Neural progenitor cell (in vitro differentiated cells): ENCODE measurements around the gene RBM10. TPM values are rescaled to one million over a fixed set of nuclear protein-coding genes. Genes with fewer than 3 reads are reported as not detected.

Experiments
- DNase-seq: peaks from one replicate; pipeline ENCODE4 v3.0.0-alpha.2; 2016; ENCODE audit warnings: low spot score
- H2AFZ ChIP-seq: fragments of 200-600 bp; sonication (generic); replicated peaks from 2 replicates; pipeline ENCODE4 v1.6.1; 2016; ENCODE audit warnings: antibody characterized with exemption
- H3F3A ChIP-seq: fragments of 200-600 bp; sonication (generic); 2 replicates; pipeline ENCODE4 v1.6.1; 2016; ENCODE audit warnings: antibody characterized with exemption, low read depth
- H3K27ac ChIP-seq: fragments of 200-600 bp; sonication (generic); 2 replicates; pipeline ENCODE4 v1.5.1; 2016; ENCODE audit warnings: mild to moderate bottlenecking
- H3K27me3 ChIP-seq: fragments of 200-600 bp; sonication (generic); 2 replicates; pipeline ENCODE4 v1.6.1; 2016; ENCODE audit warnings: mild to moderate bottlenecking, moderate library complexity
- H3K36me3 ChIP-seq: fragments of 200-600 bp; sonication (generic); 2 replicates; pipeline ENCODE4 v1.5.1; 2016
- H3K4me1 ChIP-seq: fragments of 200-600 bp; sonication (generic); 2 replicates; pipeline ENCODE4 v1.6.1; 2016; ENCODE audit warnings: mixed run types
- H3K4me2 ChIP-seq: fragments of 200-600 bp; sonication (generic); 2 replicates; pipeline ENCODE4 v1.6.1; 2016
- H3K4me3 ChIP-seq: fragments of 200-600 bp; sonication (generic); 2 replicates; pipeline ENCODE4 v1.5.1; 2016
- H3K79me2 ChIP-seq: fragments of 200-600 bp; sonication (generic); 2 replicates; pipeline ENCODE4 v1.6.1; 2016; ENCODE audit warnings: low read depth
- H3K9ac ChIP-seq: fragments of 200-600 bp; sonication (generic); 2 replicates; pipeline ENCODE4 v1.6.1; 2016
- H3K9me3 ChIP-seq: fragments of 200-600 bp; sonication (generic); 2 replicates; pipeline ENCODE4 v1.5.1; 2016; ENCODE audit warnings: low read depth
- H4K20me1 ChIP-seq: fragments of 200-600 bp; sonication (generic); 2 replicates; pipeline ENCODE4 v1.6.1; 2016; ENCODE audit warnings: low read depth
- H3K27ac Mint-ChIP-seq: 3 replicates; pipeline ENCODE4 v1.8.0; 2021; ENCODE audit warnings: mixed read lengths
- H3K27me3 Mint-ChIP-seq: 2 replicates; pipeline ENCODE4 v1.8.0; 2022; ENCODE audit warnings: low read depth, mild to moderate bottlenecking, inconsistent platforms, moderate library complexity, mixed read lengths; ENCODE audit not compliant: insufficient read depth
- H3K36me3 Mint-ChIP-seq: 3 replicates; pipeline ENCODE4 v1.8.0; 2021; ENCODE audit warnings: mixed read lengths
- H3K4me1 Mint-ChIP-seq: 3 replicates; pipeline ENCODE4 v1.8.0; 2021; ENCODE audit warnings: mixed read lengths
- H3K4me3 Mint-ChIP-seq: 3 replicates; pipeline ENCODE4 v1.8.0; 2021; ENCODE audit warnings: mild to moderate bottlenecking, moderate library complexity, mixed read lengths
- H3K9me3 Mint-ChIP-seq: 3 replicates; pipeline ENCODE4 v1.8.0; 2020; ENCODE audit warnings: mixed read lengths
- CTCF ChIP-seq: fragments of 200-600 bp; sonication (generic); IDR thresholded peaks from 2 replicates; pipeline ENCODE4 v1.5.1; 2017; ENCODE audit warnings: antibody characterized with exemption, mild to moderate bottlenecking
- EZH2 ChIP-seq: fragments of 200-600 bp; sonication (generic); IDR thresholded peaks from 2 replicates; pipeline ENCODE4 v1.6.1; 2017; ENCODE audit warnings: antibody characterized with exemption, mild to moderate bottlenecking, moderate library complexity
- EZH2phosphoT487 ChIP-seq: fragments of 200-600 bp; sonication (generic); IDR thresholded peaks from 2 replicates; pipeline ENCODE4 v1.6.1; 2017; ENCODE audit warnings: antibody characterized with exemption
- total RNA-seq: library from RNA; depleted of rRNA; stranded (reverse); fragments of >200 nt; gene quantifications from 2 replicates; pipeline ENCODE4 v1.2.3, GENCODE V29; 2015; ENCODE audit warnings: low replicate concordance

RBM10 gene
- total RNA-seq, 1 donor from 2014 or later = 26.5 TPM

DNA sequence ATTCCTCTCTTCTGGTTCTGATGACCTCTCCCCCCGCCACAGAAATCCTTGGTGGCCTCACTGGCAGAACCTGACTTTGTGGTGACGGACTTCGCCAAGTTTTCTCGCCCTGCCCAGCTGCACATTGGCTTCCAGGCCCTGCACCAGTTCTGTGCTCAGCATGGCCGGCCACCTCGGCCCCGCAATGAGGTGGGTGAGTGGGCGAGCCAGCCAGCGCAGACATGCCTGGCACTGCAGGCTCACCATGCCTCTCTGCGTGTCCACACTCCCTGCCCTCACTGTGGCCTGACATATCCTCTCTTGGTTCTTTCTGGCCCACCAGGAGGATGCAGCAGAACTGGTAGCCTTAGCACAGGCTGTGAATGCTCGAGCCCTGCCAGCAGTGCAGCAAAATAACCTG lies 57.3 kb downstream of the RBM10 start:
- H3K4me3 ChIP-seq = no peak overlapping the region
- Mint-ChIP-seq H3K4me3 (no peak overlapping the region), H3K27ac (no peak overlapping the region), H3K36me3 (peaks cover 69% of the 10 kb centered on the region), H3K27me3 (peaks cover 6% of the 10 kb centered on the region), H3K4me1 (peaks cover 12% of the 10 kb centered on the region), H3K9me3 (no peaks in the 10 kb centered on the region)
- H3K27me3 ChIP-seq = no peaks in the 10 kb centered on the region
- no peak for TF ChIP-seq EZH2
- TF ChIP-seq EZH2phosphoT487 = no peak
- TF ChIP-seq CTCF = no peak
- no peak overlapping the region for H3K27ac ChIP-seq
- H3F3A ChIP-seq = peaks cover 10% of the 10 kb centered on the region
- H3K4me2 ChIP-seq = no peak overlapping the region
- peaks cover 18% of the 10 kb centered on the region for H3K36me3 ChIP-seq
- H4K20me1 ChIP-seq = peaks cover 60% of the 10 kb centered on the region
- H3K9ac ChIP-seq = no peak overlapping the region
- no peak overlapping the region for H2AFZ ChIP-seq
- H3K79me2 ChIP-seq = peaks cover 55% of the 10 kb centered on the region
- H3K9me3 ChIP-seq = no peaks in the 10 kb centered on the region
- no peak for DNase-seq
- peaks cover 9% of the 10 kb centered on the region for H3K4me1 ChIP-seq

DNA sequence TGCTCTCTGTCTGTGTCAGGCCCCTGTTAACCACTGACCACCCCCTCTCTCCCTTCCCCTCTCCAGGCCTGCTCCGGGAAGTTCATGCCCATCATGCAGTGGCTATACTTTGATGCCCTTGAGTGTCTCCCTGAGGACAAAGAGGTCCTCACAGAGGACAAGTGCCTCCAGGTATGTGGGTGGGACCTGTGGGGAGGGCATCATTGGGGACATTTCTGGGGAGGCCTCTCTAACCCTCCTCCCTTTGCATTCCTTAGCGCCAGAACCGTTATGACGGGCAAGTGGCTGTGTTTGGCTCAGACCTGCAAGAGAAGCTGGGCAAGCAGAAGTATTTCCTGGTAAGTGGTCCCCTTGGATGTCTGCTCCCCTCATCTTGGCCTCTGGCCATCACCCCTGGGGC lies 57.9 kb downstream of the RBM10 start:
- no peak overlapping the region for H3K4me2 ChIP-seq
- no peak overlapping the region for H2AFZ ChIP-seq
- H3K36me3 Mint-ChIP-seq = peaks cover 68% of the 10 kb centered on the region
- H3K27ac ChIP-seq = no peak overlapping the region
- DNase-seq = no peak
- peaks cover 55% of the 10 kb centered on the region for H4K20me1 ChIP-seq
- H3K27ac Mint-ChIP-seq = no peak overlapping the region
- H3K9me3 Mint-ChIP-seq = no peaks in the 10 kb centered on the region
- H3K79me2 ChIP-seq = peaks cover 50% of the 10 kb centered on the region
- H3K27me3 ChIP-seq = no peaks in the 10 kb centered on the region
- peaks cover 6% of the 10 kb centered on the region for H3K27me3 Mint-ChIP-seq
- no peaks in the 10 kb centered on the region for H3K9me3 ChIP-seq
- TF ChIP-seq EZH2phosphoT487 (no peak), EZH2 (no peak), CTCF (no peak)
- H3K4me1 Mint-ChIP-seq = peaks cover 6% of the 10 kb centered on the region
- no peak overlapping the region for H3K9ac ChIP-seq
- H3K4me3 ChIP-seq = no peak overlapping the region
- H3F3A ChIP-seq = peaks cover 12% of the 10 kb centered on the region
- H3K4me1 ChIP-seq = peaks cover 3% of the 10 kb centered on the region
- H3K4me3 Mint-ChIP-seq = no peak overlapping the region
- H3K36me3 ChIP-seq = peaks cover 19% of the 10 kb centered on the region

DNA sequence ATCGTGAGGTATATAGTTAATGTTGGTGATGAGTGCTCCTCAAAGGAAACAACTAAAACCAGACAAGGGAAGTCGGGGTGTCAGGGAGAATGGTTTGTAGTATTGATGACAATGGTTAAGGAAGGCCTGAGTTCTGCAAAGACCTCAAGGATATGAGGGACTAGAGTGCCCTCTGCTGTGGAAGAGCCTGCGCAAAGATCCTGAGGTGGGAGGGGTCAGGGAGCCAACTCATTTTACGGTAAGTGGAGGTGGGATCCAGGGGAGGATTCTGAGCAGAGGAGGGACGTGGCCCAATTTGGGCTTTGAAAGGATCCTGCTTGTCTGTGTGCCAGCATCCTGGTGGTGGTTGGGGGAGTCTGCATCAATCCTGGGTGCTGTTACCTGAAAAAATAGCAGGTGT lies 59.9 kb downstream of the RBM10 start:
- H3K36me3 Mint-ChIP-seq = peaks cover 58% of the 10 kb centered on the region
- H3K4me1 Mint-ChIP-seq = no peaks in the 10 kb centered on the region
- Histone ChIP-seq H3K27ac (no peak overlapping the region), H3K36me3 (peaks cover 12% of the 10 kb centered on the region), H3K9ac (no peak overlapping the region), H4K20me1 (peaks cover 41% of the 10 kb centered on the region), H3K27me3 (no peaks in the 10 kb centered on the region), H3K4me2 (no peak overlapping the region), H2AFZ (no peak overlapping the region), H3K4me1 (no peaks in the 10 kb centered on the region), H3K4me3 (no peak overlapping the region), H3K79me2 (peaks cover 41% of the 10 kb centered on the region), H3F3A (peaks cover 12% of the 10 kb centered on the region), H3K9me3 (no peaks in the 10 kb centered on the region)
- H3K27ac Mint-ChIP-seq = no peak overlapping the region
- peak; percentile 39 for DNase-seq
- peaks cover 6% of the 10 kb centered on the region for H3K27me3 Mint-ChIP-seq
- no peak overlapping the region for H3K4me3 Mint-ChIP-seq
- no peaks in the 10 kb centered on the region for H3K9me3 Mint-ChIP-seq
- TF ChIP-seq CTCF (peak; percentile 19), EZH2 (no peak)

- H3K36me3 ChIP-seq = peaks cover 12% of the 10 kb centered on the region
- no peak for DNase-seq
- H2AFZ ChIP-seq = no peak overlapping the region
- no peaks in the 10 kb centered on the region for H3K4me1 Mint-ChIP-seq
- H3K9me3 Mint-ChIP-seq = no peaks in the 10 kb centered on the region
- TF ChIP-seq EZH2phosphoT487 = no peak
- no peak for TF ChIP-seq EZH2
- no peak for TF ChIP-seq CTCF
- no peak overlapping the region for H3K27ac Mint-ChIP-seq
- no peaks in the 10 kb centered on the region for H3K4me1 ChIP-seq
- no peak overlapping the region for H3K4me2 ChIP-seq
- H3K27me3 ChIP-seq = no peaks in the 10 kb centered on the region
- H3K9me3 ChIP-seq = no peaks in the 10 kb centered on the region
- H3K4me3 Mint-ChIP-seq = no peak overlapping the region
- H3K27me3 Mint-ChIP-seq = peaks cover 2% of the 10 kb centered on the region
- H3K79me2 ChIP-seq = peaks cover 36% of the 10 kb centered on the region
- H3K36me3 Mint-ChIP-seq = peaks cover 51% of the 10 kb centered on the region
- H4K20me1 ChIP-seq = peaks cover 31% of the 10 kb centered on the region
- H3K4me3 ChIP-seq = no peak overlapping the region
- no peak overlapping the region for H3K9ac ChIP-seq
- H3K27ac ChIP-seq = no peak overlapping the region
- peaks cover 12% of the 10 kb centered on the region for H3F3A ChIP-seq
Observed at GRCh38 chrX:47206316-47206715, 61.3 kb downstream of the RBM10 start.
